Measurements from ENCODE around the gene SAMD5. TPM values are rescaled to one million over a fixed set of nuclear protein-coding genes. Genes with fewer than 3 reads are reported as not detected.

Gene SAMD5
- total and polyA plus RNA-seq, 2 of the 8 experiments (the other 6 are each of a cell fraction or from before 2014, with no cell fraction given) = 0.02 to 0.04 TPM

- Histone ChIP-seq H3K4me3 (ENCODE audit: extremely low read depth in 1 of 4, insufficient read depth in 2 of 4, low read depth in 3 of 4, low read length in 4 of 4) (no peak overlapping the region), H3K36me3 (ENCODE audit: control insufficient read depth in 2 of 4, insufficient read depth in 4 of 4, low read length in 3 of 4) (no peaks in the 10 kb centered on the region), H3K56ac (replicated peaks; ENCODE audit: insufficient read length, low read depth, low read length) (no peak overlapping the region), H3K23me2 (ENCODE audit: low read depth, low read length) (peaks cover 6% of the 10 kb centered on the region), H3K27ac (ENCODE audit: low read depth, low read length) (no peak overlapping the region), H3K14ac (ENCODE audit: insufficient read length) (no peak overlapping the region), H3K79me1 (ENCODE audit: low read depth, low read length) (no peaks in the 10 kb centered on the region), H2BK5ac (ENCODE audit: low read depth, low read length) (no peak overlapping the region), H3K4me1 (replicated peaks in 1 of 4; ENCODE audit: control insufficient read depth in 3 of 4, insufficient read depth in 4 of 4, low read length in 3 of 4) (peaks cover 0 to 9% (median 6%) of the 10 kb centered on the region in 4 experiments; a peak in 4 of 7 replicates), H3K4ac (replicated peaks; ENCODE audit: insufficient read length, low read depth, low read length) (no peak overlapping the region), H3K9ac (replicated peaks in 1 of 4; ENCODE audit: extremely low read depth in 1 of 4, low read depth in 3 of 4, low read length in 3 of 4) (no peak overlapping the region), H4K20me1 (replicated peaks in 1 of 2; ENCODE audit: control insufficient read depth in 1 of 2, insufficient read depth in 2 of 2, low read length in 2 of 2) (peaks cover 5 to 13% of the 10 kb centered on the region in 2 experiments), H4K5ac (ENCODE audit: insufficient read length, low read depth, low read length) (no peak overlapping the region), H4K91ac (replicated peaks; ENCODE audit: insufficient read length, low read length) (no peak overlapping the region), H4K8ac (ENCODE audit: extremely low read depth, insufficient read depth, low read length) (no peak overlapping the region), H3K18ac (ENCODE audit: extremely low read depth, low read length) (no peak overlapping the region), H3K79me2 (ENCODE audit: control insufficient read depth in 1 of 2, insufficient read depth in 2 of 2, low read length in 2 of 2) (no peaks in the 10 kb centered on the region), H2BK15ac (ENCODE audit: low read length) (no peak overlapping the region), H3K23ac (ENCODE audit: insufficient read length) (no peak overlapping the region), H2BK20ac (ENCODE audit: low read length) (no peak overlapping the region), H3K9me3 (ENCODE audit: insufficient read depth in 2 of 2, low read depth in 1 of 2, low read length in 1 of 2) (no peaks in the 10 kb centered on the region), H2BK12ac (ENCODE audit: low read depth, low read length) (no peak overlapping the region), H3K4me2 (ENCODE audit: insufficient read depth in 1 of 2, low read depth in 2 of 2, low read length in 2 of 2) (no peak overlapping the region), H3K27me3 (replicated peaks in 1 of 4; ENCODE audit: control insufficient read depth in 3 of 4, extremely low read depth in 1 of 4, insufficient read depth in 3 of 4, low read length in 3 of 4) (peaks cover 69 to 98% (median 90%) of the 10 kb centered on the region in 4 experiments), H2AK5ac (ENCODE audit: low read depth, low read length) (no peak overlapping the region), H2AFZ (ENCODE audit: low read length) (no peak overlapping the region), H2BK120ac (replicated peaks; ENCODE audit: low read depth, low read length) (no peak overlapping the region)
- TF ChIP-seq PHF8 (conservative IDR thresholded peaks at IDR 0.05; ENCODE audit: low read depth, low read length) = no peak
- TF ChIP-seq POLR2AphosphoS5 (IDR thresholded peaks at IDR 0.05; ENCODE audit: low read depth, low read length) = no peak
- TF ChIP-seq BCL11A (IDR thresholded peaks at IDR 0.05; ENCODE audit: low read depth in 2 of 2, low read length in 2 of 2) = no peak
- TF ChIP-seq HDAC6 (IDR thresholded peaks at IDR 0.05; ENCODE audit: low read depth, low read length) = no peak
- no peak for TF ChIP-seq NANOG (IDR thresholded peaks at IDR 0.05; ENCODE audit: insufficient read depth, low read depth, low read length, poor library complexity, severe bottlenecking)
- TF ChIP-seq KDM4A (IDR thresholded peaks at IDR 0.05; ENCODE audit: low read depth, low read length, severe bottlenecking) = no peak
- TF ChIP-seq KDM5A (IDR thresholded peaks at IDR 0.05; ENCODE audit: low read length) = no peak
- no peak for TF ChIP-seq EZH2 (IDR thresholded peaks at IDR 0.05; ENCODE audit: low read depth, low read length, severe bottlenecking)
- TF ChIP-seq ZNF274 (IDR thresholded peaks at IDR 0.05; ENCODE audit: borderline replicate concordance, extremely low read depth, low read length) = no peak
- TF ChIP-seq CREB1 (IDR thresholded peaks at IDR 0.05) = no peak
- DNase-seq (ENCODE audit: low read depth in 1 of 2, low spot score in 2 of 2) = no peak
- POLR2A ChIA-PET (ENCODE audit: partially characterized antibody) = no interaction called here
- WGBS, 2 experiments (ENCODE audit: extremely low coverage in 1 of 2, insufficient coverage in 1 of 2, insufficient read length in 1 of 2, insufficient replicate concordance in 2 of 2, low coverage in 1 of 2, low lambda C conversion rate in 2 of 2, missing lambda C conversion rate in 1 of 2) = 94% methylated on average over 2 of the region's 2 CpGs; no CpG with 5 or more reads in 1 of the 2 experiments
- no peak for FAIRE-seq
- CTCF ChIA-PET (ENCODE audit: partially characterized antibody) = interaction anchor here (4.1 kb wide), 1 partner anchor 663 kb away, joined by 12 read pairs; no protein-coding TSS in a partner anchor
Measured at GRCh38 chr6:147504848-147505247, 3.6 kb upstream of the SAMD5 start.

Data from H1 (cell line).